Thymus (tissue), 11 donors: ENCODE results near the gene TMEM94. TPM values are rescaled to one million over a fixed set of nuclear protein-coding genes. Genes with fewer than 3 reads are reported as not detected.
"Not testable (repeated sequence)": the region's sequence is repeated elsewhere in the genome, so short reads cannot be mapped to it uniquely, and the experiment has no call there.

Experiments used
- DNase-seq, 9 donors: peaks; one replicate each; pipeline ENCODE4 v3.0.0-alpha.2; 2013; ENCODE audit warnings: low spot score in 9 of 9, low read depth in 6 of 9, missing footprints in 1 of 9
- H3K27ac ChIP-seq, 2 donors: one replicate each; pipeline ENCODE4 v1.5.1; 2013; ENCODE audit warnings: control low read depth in 1 of 2, low read depth in 1 of 2, low read length in 1 of 2, mild to moderate bottlenecking in 1 of 2, moderate library complexity in 1 of 2
- H3K27me3 ChIP-seq, 2 donors: one replicate each; pipeline ENCODE4 v1.5.1; 2013; ENCODE audit warnings: low read length in 1 of 2; ENCODE audit not compliant: control insufficient read depth in 2 of 2, insufficient read depth in 1 of 2
- H3K36me3 ChIP-seq, 2 donors: one replicate each; pipeline ENCODE4 v1.5.1; 2013; ENCODE audit warnings: low read length in 1 of 2, mild to moderate bottlenecking in 1 of 2, moderate library complexity in 1 of 2; ENCODE audit not compliant: control insufficient read depth in 2 of 2, insufficient read depth in 2 of 2
- H3K4me1 ChIP-seq, 2 donors: one replicate each; pipeline ENCODE4 v1.5.1; 2013; ENCODE audit warnings: low read length in 2 of 2; ENCODE audit not compliant: control insufficient read depth in 2 of 2, insufficient read depth in 2 of 2
- H3K4me3 ChIP-seq, 2 donors: one replicate each; pipeline ENCODE4 v1.5.1; 2013; ENCODE audit warnings: low read length in 2 of 2, control low read depth in 1 of 2, mild to moderate bottlenecking in 1 of 2
- H3K9me3 ChIP-seq, 2 donors: one replicate each; pipeline ENCODE4 v1.5.1; 2013; ENCODE audit warnings: low read length in 1 of 2, mild to moderate bottlenecking in 1 of 2; ENCODE audit not compliant: control insufficient read depth in 2 of 2, insufficient read depth in 1 of 2
- WGBS: extraction: QIAGEN DNeasy Blood & Tissue Kit; methylation state at CpG from one replicate; pipeline ENCODE4 v1.1.7; 2013; 5-methylcytosine and 5-hydroxymethylcytosine counted together
- polyA plus RNA-seq: library from polyadenylated mRNA; stranded (reverse); fragments of 200-250 nt; gene quantifications from one replicate; pipeline ENCODE4 v1.2.3, GENCODE V29; 2013
- total RNA-seq: library from RNA; stranded (reverse); fragments of 120-200 nt; gene quantifications from one replicate; pipeline ENCODE4 v1.2.4, GENCODE V29; 2013
- donor health status: healthy.

The TMEM94 gene
- total and polyA plus RNA-seq, 2 donors = 16.1 to 64.5 TPM

DNA sequence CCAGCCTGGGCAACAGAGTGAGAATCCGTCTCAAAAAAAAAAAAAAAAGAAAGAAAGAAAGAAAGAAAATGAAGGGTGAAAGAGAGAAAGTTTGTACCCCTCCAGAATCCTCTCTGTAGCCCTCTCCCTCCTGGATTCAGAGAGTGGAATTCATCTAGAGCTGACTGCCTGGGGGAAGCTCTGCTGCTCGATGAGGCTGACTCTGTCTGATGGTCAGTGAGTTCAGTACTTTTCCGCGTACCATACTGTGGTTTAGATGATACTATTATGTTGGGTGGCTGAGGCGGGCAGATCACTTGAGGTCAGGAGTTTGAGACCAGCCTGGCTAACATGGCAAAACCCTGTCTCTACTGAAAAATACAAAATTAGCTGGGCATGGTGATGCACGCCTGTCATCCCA lies 14.8 kb downstream of the TMEM94 start:
- Histone ChIP-seq H3K4me1 (no peaks in the 10 kb centered on the region), H3K27me3 (no peaks in the 10 kb centered on the region), H3K27ac (no peak overlapping the region), H3K36me3 (peaks cover 35 to 41% of the 10 kb centered on the region in 2 donors), H3K4me3 (no peak overlapping the region), H3K9me3 (no peaks in the 10 kb centered on the region)
- DNase-seq = no peak
- WGBS = 99% methylated on average over 6 of the region's 6 CpGs

DNA sequence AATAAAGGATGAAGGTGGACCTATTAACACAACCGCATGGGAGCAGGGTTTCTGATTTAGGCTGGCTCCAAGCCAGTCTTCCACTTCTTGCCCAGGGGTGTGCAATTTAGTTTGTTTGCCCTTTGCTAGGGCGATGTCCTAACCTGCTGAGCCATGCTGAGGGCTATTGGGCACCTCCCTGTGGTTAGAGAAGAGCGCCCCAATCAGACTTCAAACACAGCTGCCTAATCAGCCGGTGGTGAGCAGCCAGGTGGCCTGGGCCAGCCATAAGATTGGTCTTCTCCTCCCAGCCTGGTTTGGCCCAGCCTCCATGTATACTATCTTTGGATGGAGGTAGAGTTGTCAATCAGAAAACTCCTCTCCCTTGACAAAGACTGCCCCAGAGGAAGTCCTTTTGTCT lies 15.7 kb downstream of the TMEM94 start:
- 72% methylated on average over 4 of the region's 4 CpGs for whole genome bisulfite sequencing
- Histone ChIP-seq H3K27me3 (no peaks in the 10 kb centered on the region), H3K9me3 (no peaks in the 10 kb centered on the region), H3K4me3 (no peak overlapping the region), H3K27ac (peak overlapping the region in 1 of 2 donors; percentile 26), H3K4me1 (peaks cover 0 to 6% of the 10 kb centered on the region in 2 donors), H3K36me3 (peaks cover 35 to 50% of the 10 kb centered on the region in 2 donors)
- no peak for DNase-seq

DNA sequence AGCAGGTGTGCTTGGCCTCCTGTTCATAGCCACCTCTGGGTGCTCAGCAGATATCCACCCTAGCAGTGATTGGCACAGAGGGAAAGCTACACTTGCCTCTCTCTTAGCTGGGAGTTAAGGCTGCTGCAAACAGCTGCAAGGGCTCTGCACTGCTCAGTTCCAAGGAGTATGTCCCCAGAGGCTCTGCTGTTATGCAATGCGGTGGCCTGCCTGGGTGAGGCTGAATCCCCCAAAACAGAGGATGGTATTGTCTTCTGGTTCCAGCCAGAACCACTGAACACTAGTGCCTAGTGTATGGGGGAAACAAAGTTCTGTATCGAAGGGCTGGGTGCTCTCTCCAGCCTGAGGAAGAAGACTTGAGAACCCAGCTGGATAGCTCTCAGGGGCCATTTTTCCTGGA lies 16.8 kb downstream of the TMEM94 start:
- peaks cover 0 to 6% of the 10 kb centered on the region in 2 donors for H3K4me1 ChIP-seq
- no peak overlapping the region for H3K27ac ChIP-seq
- H3K36me3 ChIP-seq = peaks cover 35 to 53% of the 10 kb centered on the region in 2 donors

DNA sequence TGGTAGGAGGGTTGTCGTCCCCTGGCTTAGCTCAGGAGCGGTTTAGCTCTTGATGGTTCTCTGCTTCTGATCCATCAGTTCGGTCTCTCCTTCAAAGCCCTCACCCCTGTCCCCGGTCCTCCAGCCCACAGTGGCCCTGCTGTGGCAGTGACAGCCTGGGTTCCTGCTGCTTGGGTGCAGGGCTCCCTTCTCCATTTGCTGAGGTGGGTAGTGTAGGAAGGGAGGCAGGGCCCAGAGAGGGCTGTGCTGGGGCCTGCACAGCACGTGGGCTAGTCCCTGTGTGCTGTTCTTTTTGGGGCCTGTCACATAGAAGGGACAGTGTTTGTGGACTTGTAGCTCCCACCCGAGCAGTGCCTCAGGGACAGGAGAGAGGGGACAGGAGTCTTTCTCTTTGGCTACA lies 18.3 kb downstream of the TMEM94 start:
- Histone ChIP-seq H3K27me3 (no peaks in the 10 kb centered on the region), H3K4me1 (peaks cover 0 to 10% of the 10 kb centered on the region in 2 donors), H3K36me3 (peaks cover 41 to 57% of the 10 kb centered on the region in 2 donors), H3K27ac (no peak overlapping the region), H3K4me3 (no peak overlapping the region), H3K9me3 (no peaks in the 10 kb centered on the region)
- DNase-seq = no peak
- WGBS = 98% methylated on average over 6 of the region's 6 CpGs

More for the DNA sequence above, 16.8 kb downstream of the TMEM94 start:
- 97% methylated on average over 2 of the region's 2 CpGs for WGBS
- Histone ChIP-seq H3K9me3 (no peaks in the 10 kb centered on the region), H3K27me3 (no peaks in the 10 kb centered on the region), H3K4me3 (no peak overlapping the region)
- DNase-seq = no peak

DNA sequence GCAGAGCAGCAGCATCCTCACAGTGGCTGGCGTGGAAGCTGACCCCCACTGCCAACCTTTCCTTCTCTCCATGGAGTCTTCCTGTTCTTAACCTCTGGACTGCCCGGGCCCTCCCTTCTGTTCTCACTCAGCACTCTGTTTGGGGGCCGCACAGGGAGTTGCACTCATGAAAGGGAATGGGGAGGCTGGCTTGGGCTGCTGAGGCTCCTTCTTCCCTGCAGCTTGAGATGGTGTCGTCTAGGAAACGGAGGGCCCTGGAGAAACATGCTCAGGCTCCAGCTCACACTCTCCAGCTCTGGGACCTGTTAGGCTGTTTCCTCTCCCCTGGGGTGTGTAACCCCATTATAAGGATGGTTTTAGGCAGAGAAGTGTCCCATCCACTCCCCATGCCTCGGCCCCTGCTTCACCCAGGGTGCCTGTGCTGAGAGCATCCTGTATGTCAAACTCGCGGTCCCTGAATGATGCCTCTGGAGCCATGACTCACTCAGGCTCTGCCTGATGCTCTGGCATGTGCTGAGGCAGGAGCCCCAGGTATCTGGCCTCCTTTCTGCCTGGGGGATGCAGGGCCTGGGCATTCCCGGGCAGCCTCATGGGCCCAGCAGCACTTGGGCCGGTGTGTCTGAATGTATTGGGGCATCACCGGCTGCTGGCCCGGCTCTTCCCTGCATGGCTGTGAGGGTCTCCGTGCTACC lies 18.9 kb downstream of the TMEM94 start:
- no peak overlapping the region for H3K4me3 ChIP-seq
- peaks cover 42 to 63% of the 10 kb centered on the region in 2 donors for H3K36me3 ChIP-seq
- DNase-seq = no peak
- no peaks in the 10 kb centered on the region for H3K27me3 ChIP-seq
- WGBS = 89% methylated on average over 13 of the region's 13 CpGs
- H3K4me1 ChIP-seq = peaks cover 0 to 13% of the 10 kb centered on the region in 2 donors
- H3K9me3 ChIP-seq = no peaks in the 10 kb centered on the region
- peak overlapping the region in 1 of 2 donors; percentile 37 for H3K27ac ChIP-seq

DNA sequence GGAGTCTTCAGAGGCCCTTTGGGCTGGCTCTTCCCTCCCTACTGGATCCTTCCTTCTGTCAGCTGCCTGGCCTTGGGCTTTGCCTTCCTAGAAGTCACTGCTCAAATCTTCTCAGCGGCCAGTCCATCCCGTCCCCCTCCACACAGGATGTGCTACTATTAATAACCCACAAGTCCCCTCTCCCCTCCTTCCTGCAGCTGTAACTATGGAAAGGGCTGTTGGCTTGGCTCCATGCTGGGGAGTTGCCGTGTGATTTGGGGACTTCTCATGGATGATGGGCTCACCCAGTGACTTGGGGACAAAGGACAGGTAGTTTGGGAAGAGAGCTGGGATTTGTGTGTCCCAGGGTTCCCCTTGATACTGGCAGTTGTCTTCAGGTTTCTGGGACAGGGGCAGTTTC lies 19.4 kb downstream of the TMEM94 start:
- Histone ChIP-seq H3K27ac (peak overlapping the region in 1 of 2 donors; percentile 37), H3K4me1 (peaks cover 0 to 15% of the 10 kb centered on the region in 2 donors), H3K9me3 (no peaks in the 10 kb centered on the region), H3K36me3 (peaks cover 44 to 63% of the 10 kb centered on the region in 2 donors), H3K4me3 (no peak overlapping the region), H3K27me3 (no peaks in the 10 kb centered on the region)
- DNase-seq = no peak
- 94% methylated on average over 3 of the region's 3 CpGs for WGBS

DNA sequence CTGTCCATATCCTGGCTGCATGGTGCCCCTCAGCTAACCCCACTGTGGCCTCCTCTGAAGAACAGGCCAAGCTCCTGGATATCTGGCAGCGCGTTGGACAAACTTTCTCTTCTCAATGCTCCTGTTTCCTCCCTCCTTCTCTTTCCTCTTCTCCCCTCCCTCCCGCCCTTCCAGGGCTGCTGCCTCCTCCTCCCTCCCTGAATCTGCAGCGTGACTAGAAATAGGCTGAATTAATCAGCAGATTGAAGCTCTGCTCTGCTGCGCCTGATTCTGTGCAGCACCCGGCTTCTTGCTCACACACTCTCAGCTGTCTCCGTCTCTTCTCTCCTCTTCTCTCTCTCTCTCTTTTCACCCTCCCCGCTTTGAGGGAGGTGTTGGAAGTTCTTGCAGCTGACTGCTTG lies 19.8 kb downstream of the TMEM94 start:
- peaks cover 44 to 63% of the 10 kb centered on the region in 2 donors for H3K36me3 ChIP-seq
- H3K4me3 ChIP-seq = no peak overlapping the region
- no peaks in the 10 kb centered on the region for H3K27me3 ChIP-seq
- no peak overlapping the region for H3K27ac ChIP-seq
- no peak for DNase-seq
- peaks cover 0 to 16% of the 10 kb centered on the region in 2 donors for H3K4me1 ChIP-seq
- H3K9me3 ChIP-seq = no peaks in the 10 kb centered on the region
- 88% methylated on average over 8 of the region's 8 CpGs for WGBS

DNA sequence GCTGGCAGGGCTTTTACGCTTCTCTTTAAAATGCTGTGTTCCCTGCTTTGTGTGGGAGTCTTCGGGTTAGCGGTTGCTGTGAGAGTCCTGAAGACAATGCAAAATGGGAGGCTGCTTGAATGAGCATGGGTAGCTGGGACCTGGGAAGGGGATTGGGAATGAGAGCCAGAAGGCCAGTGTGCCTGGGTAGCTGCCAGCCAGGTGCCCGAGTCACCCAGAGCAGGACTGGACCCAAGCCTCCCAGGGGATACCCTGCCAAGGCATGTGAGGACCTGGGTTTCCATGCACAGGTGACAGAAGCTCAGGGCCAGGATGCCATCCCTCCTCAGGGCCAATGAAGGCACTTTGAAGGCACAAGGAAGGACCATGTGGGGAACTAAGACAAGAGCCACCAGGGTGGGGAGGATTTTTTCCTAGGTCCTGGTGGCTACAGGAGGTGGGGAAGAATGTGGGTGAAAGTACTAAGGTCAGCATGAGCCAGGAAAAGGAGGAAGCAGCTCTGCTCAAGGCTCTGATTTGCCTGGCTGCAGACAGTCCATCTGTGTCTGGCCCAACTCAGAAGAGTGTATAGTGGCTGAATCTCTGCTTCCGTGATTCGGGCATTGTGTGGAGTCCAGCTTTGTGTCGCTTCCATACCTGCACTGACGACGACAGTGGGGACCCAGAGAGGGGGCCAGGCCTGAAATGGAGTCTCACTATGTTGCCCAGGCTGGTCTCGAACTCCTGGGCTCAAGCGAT lies 20.5 kb downstream of the TMEM94 start:
- Histone ChIP-seq H3K27ac (no peak overlapping the region), H3K4me3 (no peak overlapping the region), H3K4me1 (peaks cover 0 to 19% of the 10 kb centered on the region in 2 donors), H3K27me3 (no peaks in the 10 kb centered on the region), H3K36me3 (peaks cover 42 to 59% of the 10 kb centered on the region in 2 donors), H3K9me3 (no peaks in the 10 kb centered on the region)
- DNase-seq = no peak
- WGBS = 84% methylated on average over 11 of the region's 11 CpGs

DNA sequence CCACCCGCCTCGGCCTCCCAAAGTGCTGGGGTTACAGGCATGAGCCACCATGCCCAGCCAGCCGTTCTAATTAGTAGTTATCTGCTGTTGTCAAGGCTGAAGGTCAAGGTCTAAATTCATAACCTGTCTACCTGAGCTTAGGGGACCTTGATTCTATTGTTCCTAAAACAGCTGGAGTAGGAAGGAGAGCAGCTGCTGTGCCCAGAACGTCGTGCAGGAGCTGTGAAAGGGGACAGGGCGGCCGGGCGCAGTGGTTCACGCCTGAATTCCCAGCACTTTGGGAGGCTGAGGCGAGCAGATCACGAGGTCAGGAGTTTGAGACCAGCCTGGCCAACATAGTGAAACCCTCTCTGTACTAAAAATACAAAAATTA lies 21.0 kb downstream of the TMEM94 start:
- H3K27me3 ChIP-seq, DNase-seq, H3K27ac ChIP-seq, H3K4me3 ChIP-seq, H3K9me3 ChIP-seq: not testable (repeated sequence)
- Histone ChIP-seq H3K36me3 (peaks cover 36 to 54% of the 10 kb centered on the region in 2 donors), H3K4me1 (peaks cover 0 to 19% of the 10 kb centered on the region in 2 donors)
- WGBS = 97% methylated on average over 11 of the region's 11 CpGs
